Muscle layer of duodenum (tissue), 2 donors: ENCODE results near the gene E2F4.

Experiments used
- H3K27ac ChIP-seq: one replicate; pipeline ENCODE4 v1.7.0; 2013; ENCODE audit warnings: mild to moderate bottlenecking, low read length
- H3K27me3 ChIP-seq: one replicate; pipeline ENCODE4 v1.7.0; 2013; ENCODE audit warnings: low read depth, mild to moderate bottlenecking, control low read depth, low read length
- H3K36me3 ChIP-seq, 2 donors: one replicate each; pipeline ENCODE4 v1.7.0; 2013; ENCODE audit warnings: low read length in 2 of 2, control low read depth in 1 of 2, mild to moderate bottlenecking in 1 of 2; ENCODE audit not compliant: insufficient read depth in 2 of 2, control insufficient read depth in 1 of 2
- H3K4me1 ChIP-seq, 2 donors: one replicate each; pipeline ENCODE4 v1.7.0; 2013; ENCODE audit warnings: low read length in 2 of 2, mild to moderate bottlenecking in 2 of 2, control low read depth in 1 of 2, moderate library complexity in 1 of 2; ENCODE audit not compliant: insufficient read depth in 2 of 2, control insufficient read depth in 1 of 2
- H3K4me3 ChIP-seq, 2 donors: one replicate each; pipeline ENCODE4 v1.7.0; 2013; ENCODE audit warnings: low read length in 2 of 2, low read depth in 1 of 2, mild to moderate bottlenecking in 1 of 2
- H3K9me3 ChIP-seq, 2 donors: one replicate each; pipeline ENCODE4 v1.7.0; 2013; ENCODE audit warnings: low read length in 2 of 2, control low read depth in 1 of 2, mild to moderate bottlenecking in 1 of 2; ENCODE audit not compliant: control insufficient read depth in 1 of 2
- donor health status: healthy.

E2F4 gene

GRCh38 chr16:67233596-67233995 is 41.6 kb downstream of the E2F4 start:
- Histone ChIP-seq H3K36me3 (peaks cover 57 to 80% of the 10 kb centered on the region in 2 donors), H3K4me3 (no peak overlapping the region), H3K4me1 (no peaks in the 10 kb centered on the region), H3K9me3 (no peaks in the 10 kb centered on the region), H3K27me3 (no peaks in the 10 kb centered on the region), H3K27ac (no peak overlapping the region)

- Histone ChIP-seq H3K27me3 (no peaks in the 10 kb centered on the region), H3K4me1 (no peaks in the 10 kb centered on the region), H3K27ac (no peak overlapping the region), H3K4me3 (no peak overlapping the region), H3K36me3 (peaks cover 58 to 80% of the 10 kb centered on the region in 2 donors), H3K9me3 (no peaks in the 10 kb centered on the region)
Observed at GRCh38 chr16:67234180-67234597, 42.2 kb downstream of the E2F4 start.

GRCh38 chr16:67235816-67236562 is 44.0 kb downstream of the E2F4 start:
- Histone ChIP-seq H3K27ac (no peak overlapping the region), H3K4me1 (peaks cover 0 to 5% of the 10 kb centered on the region in 2 donors), H3K27me3 (no peaks in the 10 kb centered on the region), H3K36me3 (peaks cover 52 to 66% of the 10 kb centered on the region in 2 donors), H3K9me3 (no peaks in the 10 kb centered on the region), H3K4me3 (no peak overlapping the region)

GRCh38 chr16:67236563-67237395 is 44.8 kb downstream of the E2F4 start:
- Histone ChIP-seq H3K27ac (no peak overlapping the region), H3K9me3 (no peaks in the 10 kb centered on the region), H3K27me3 (no peaks in the 10 kb centered on the region), H3K4me3 (no peak overlapping the region), H3K4me1 (peaks cover 0 to 11% of the 10 kb centered on the region in 2 donors), H3K36me3 (peaks cover 44 to 63% of the 10 kb centered on the region in 2 donors)

DNA sequence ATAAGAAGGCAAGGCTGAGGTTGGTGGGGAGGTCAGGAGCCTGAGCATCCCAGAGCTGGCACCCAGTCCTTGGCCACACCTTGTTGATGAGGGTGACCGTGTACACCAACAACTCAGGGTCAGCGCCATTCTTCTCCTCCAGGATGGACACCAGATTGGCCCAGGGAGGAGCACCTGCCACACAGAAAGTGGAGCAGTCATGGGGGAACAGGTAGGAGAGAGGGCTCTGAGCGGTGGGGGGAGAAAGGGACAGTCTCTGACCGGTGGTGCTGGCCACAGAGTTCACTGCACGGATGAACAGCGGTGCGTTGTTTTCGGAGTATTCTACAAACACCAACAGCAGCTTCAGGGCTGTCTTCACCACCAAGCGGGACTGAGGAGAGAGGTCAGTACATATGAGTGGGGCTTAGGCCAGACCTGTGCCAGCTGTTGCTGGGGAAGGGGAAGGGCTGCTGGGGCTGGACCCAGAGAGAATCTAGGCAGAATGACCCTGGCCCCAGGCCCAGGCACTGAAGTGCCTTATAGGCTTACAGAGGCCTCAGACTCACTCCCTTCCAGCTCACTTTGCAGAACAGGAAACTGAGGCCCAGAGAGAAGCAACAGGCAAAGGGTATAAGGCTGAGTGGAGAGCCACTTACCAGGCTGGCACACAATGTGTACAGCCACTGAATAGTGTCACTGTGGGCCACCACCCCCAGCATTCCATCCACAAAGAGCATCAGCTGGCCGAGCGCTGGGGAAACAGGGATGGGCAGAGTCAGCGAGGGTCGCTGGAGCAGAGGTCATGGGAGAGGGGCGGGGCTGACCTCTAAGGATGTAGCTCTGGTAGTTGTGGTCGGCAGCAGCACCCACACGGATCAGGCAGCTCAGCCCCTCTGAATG is 45.7 kb downstream of the E2F4 start:
- Histone ChIP-seq H3K27me3 (no peaks in the 10 kb centered on the region), H3K9me3 (no peaks in the 10 kb centered on the region), H3K4me1 (peaks cover 0 to 11% of the 10 kb centered on the region in 2 donors), H3K4me3 (no peak overlapping the region), H3K36me3 (peaks cover 42 to 62% of the 10 kb centered on the region in 2 donors), H3K27ac (no peak overlapping the region)

- H3K27ac ChIP-seq = no peak overlapping the region
- H3K4me3 ChIP-seq = no peak overlapping the region
- H3K9me3 ChIP-seq = no peaks in the 10 kb centered on the region
- peaks cover 41 to 60% of the 10 kb centered on the region in 2 donors for H3K36me3 ChIP-seq
- H3K4me1 ChIP-seq = peaks cover 0 to 11% of the 10 kb centered on the region in 2 donors
- no peaks in the 10 kb centered on the region for H3K27me3 ChIP-seq
Observed at GRCh38 chr16:67238278-67238575, 46.3 kb downstream of the E2F4 start.

DNA sequence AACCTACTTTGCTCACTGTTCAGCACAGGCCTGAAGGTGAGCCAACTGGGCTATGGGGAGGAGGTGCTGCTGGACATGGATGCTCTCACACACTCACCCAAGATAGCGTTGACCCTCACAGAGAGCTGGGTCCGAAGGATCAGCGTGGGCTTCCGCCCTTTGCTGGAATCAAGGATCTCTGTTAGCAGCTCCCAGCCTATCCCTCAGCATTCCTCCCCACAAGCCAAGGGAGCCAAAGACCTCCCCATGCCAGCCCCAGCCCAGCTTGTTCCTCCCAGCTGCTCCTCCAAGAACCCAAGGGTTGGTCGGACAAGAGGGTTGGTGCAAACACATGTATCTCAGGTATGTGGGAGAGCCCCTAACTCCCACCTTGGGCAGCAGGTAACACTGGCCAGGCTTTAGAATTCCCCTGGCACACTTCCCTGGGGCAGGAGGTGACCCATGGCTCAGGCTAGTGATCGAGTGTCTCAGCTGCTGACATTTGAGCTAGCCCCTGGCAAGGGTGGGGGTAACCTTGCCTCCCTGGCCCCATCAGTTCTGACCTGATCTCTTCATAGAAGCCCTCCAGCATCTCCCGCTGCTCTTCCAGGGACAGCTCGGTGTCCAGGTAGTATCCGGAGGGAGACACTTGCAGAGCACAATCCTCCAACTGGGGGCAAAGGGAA is 47.0 kb downstream of the E2F4 start:
- Histone ChIP-seq H3K27ac (no peak overlapping the region), H3K36me3 (peaks cover 37 to 54% of the 10 kb centered on the region in 2 donors)

GRCh38 chr16:67240506-67240905 is 48.6 kb downstream of the E2F4 start:
- Histone ChIP-seq H3K4me1 (peaks cover 9 to 24% of the 10 kb centered on the region in 2 donors), H3K27ac (peak overlapping the region; percentile 2), H3K4me3 (no peak overlapping the region), H3K36me3 (peaks cover 35 to 46% of the 10 kb centered on the region in 2 donors), H3K9me3 (no peaks in the 10 kb centered on the region), H3K27me3 (no peaks in the 10 kb centered on the region)

More for the DNA sequence above, 47.0 kb downstream of the E2F4 start:
- H3K9me3 ChIP-seq = no peaks in the 10 kb centered on the region
- peaks cover 0 to 13% of the 10 kb centered on the region in 2 donors for H3K4me1 ChIP-seq
- H3K27me3 ChIP-seq = no peaks in the 10 kb centered on the region
- H3K4me3 ChIP-seq = no peak overlapping the region

DNA sequence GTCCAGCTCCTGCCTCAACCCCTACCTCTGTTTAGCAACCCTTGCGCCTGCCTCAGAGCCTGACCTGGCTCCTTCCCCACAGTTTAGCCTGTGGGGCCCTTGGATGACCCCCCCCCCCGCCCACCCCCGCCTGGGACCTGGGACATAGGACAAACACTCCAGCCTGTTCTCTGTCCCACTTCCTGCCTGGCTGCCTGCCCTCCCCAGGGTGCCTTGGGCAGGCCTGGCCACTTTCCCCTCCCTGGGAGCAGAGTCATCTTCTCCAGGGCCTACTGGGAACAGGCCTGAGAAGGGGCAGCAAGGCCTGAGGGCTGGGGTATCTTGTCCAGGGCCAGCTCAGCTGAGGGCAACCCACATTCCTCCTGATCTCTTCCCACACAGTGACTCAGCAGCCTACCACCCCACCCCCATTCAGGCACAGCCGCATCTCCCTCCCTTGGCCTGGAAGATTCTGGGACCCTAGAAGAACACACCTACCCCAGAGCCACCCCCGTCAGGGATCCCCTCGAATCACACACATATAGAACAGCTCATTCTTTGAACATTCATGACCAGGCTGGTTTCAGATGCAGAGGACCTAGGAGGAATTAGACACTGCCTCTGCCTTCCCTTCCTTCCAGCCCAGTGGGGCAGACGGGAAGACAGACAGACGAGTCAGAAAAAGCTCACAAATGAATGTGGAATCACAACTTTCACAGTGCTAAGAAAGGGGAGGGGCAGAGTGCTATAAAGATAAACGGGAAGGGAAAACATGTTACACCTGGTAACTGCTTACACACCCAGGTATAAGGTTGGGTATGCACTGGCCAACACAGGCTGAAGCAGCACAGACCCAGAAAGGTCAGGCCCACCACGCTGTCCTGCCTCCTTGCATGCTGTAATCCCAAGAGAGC is 49.3 kb downstream of the E2F4 start:
- Histone ChIP-seq H3K4me3 (no peak overlapping the region), H3K27ac (peak overlapping the region; percentile 40), H3K36me3 (peaks cover 28 to 39% of the 10 kb centered on the region in 2 donors), H3K4me1 (peaks cover 9 to 30% of the 10 kb centered on the region in 2 donors), H3K9me3 (no peaks in the 10 kb centered on the region), H3K27me3 (no peaks in the 10 kb centered on the region)

GRCh38 chr16:67242138-67242730 is 50.3 kb downstream of the E2F4 start:
- Histone ChIP-seq H3K4me1 (peaks cover 9 to 30% of the 10 kb centered on the region in 2 donors), H3K27ac (peak overlapping the region; percentile 23), H3K36me3 (peaks cover 25 to 30% of the 10 kb centered on the region in 2 donors), H3K27me3 (no peaks in the 10 kb centered on the region), H3K4me3 (no peak overlapping the region), H3K9me3 (no peaks in the 10 kb centered on the region)
